WERI-Rb-1 (cell line): ENCODE data around the gene ZNF440.

Experiments
- DNase-seq: peaks from one replicate; pipeline ENCODE4 v3.0.0-alpha.2; 2020
- H3K27ac ChIP-seq: fragments of 250-450 bp; sonication (Bioruptor Pico); 2 replicates; pipeline ENCODE4 v1.5.1; 2020; ENCODE audit warnings: mild to moderate bottlenecking, moderate library complexity
- H3K27me3 ChIP-seq: fragments of 250-450 bp; sonication (Bioruptor Pico); 2 replicates; pipeline ENCODE4 v1.5.1; 2021; ENCODE audit warnings: mild to moderate bottlenecking, low read depth, moderate library complexity; ENCODE audit not compliant: insufficient read depth, severe bottlenecking
- H3K36me3 ChIP-seq: fragments of 250-450 bp; sonication (Bioruptor Pico); 2 replicates; pipeline ENCODE4 v1.5.1; 2020; ENCODE audit warnings: mild to moderate bottlenecking, moderate library complexity
- H3K4me3 ChIP-seq: 2 replicates; pipeline ENCODE4 v1.5.1; 2011; ENCODE audit warnings: low read depth, mild to moderate bottlenecking, control low read depth, low read length
- H3K9me3 ChIP-seq: fragments of 250-450 bp; sonication (Bioruptor Pico); 2 replicates; pipeline ENCODE4 v1.5.1; 2021; ENCODE audit warnings: mild to moderate bottlenecking, moderate library complexity; ENCODE audit not compliant: severe bottlenecking
- TF ChIP-seq, protein P1 (sequence below): IDR thresholded peaks from 2 replicates; pipeline ENCODE4 v1.5.1; 2011; ENCODE audit warnings: low read depth, mild to moderate bottlenecking, control low read depth, inconsistent platforms, low read length

The ZNF440 gene

DNA sequence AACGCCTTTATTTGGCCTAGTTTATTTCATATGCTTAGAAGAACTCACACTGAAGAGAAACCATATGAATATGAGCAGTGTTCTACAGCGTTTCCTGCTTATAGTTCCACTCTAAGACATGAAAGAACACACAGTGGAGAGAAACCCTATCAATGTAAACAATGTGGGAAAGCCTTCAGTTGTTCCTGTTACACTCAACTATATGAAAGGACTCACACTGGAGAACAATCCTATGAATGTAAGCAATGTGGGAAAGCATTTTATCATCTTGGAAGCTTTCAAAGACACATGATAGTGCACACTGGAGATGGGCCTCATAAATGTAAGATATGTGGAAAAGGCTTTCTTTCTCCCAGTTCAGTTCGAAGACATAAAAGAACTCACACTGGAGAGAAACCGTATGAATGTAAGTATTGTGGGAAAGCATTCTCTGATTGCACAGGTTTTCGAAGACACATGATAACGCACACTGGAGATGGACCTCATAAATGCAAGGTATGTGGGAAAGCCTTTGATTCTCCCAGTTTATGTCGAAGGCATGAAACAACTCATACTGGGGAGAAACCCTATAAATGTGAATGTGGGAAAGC is 33.5 kb upstream of the ZNF440 start:
- no peak overlapping the region for H3K27ac ChIP-seq
- H3K27me3 ChIP-seq = no peaks in the 10 kb centered on the region
- H3K36me3 ChIP-seq = peaks cover 66% of the 10 kb centered on the region
- DNase-seq = no peak
- TF ChIP-seq, protein P1, sequence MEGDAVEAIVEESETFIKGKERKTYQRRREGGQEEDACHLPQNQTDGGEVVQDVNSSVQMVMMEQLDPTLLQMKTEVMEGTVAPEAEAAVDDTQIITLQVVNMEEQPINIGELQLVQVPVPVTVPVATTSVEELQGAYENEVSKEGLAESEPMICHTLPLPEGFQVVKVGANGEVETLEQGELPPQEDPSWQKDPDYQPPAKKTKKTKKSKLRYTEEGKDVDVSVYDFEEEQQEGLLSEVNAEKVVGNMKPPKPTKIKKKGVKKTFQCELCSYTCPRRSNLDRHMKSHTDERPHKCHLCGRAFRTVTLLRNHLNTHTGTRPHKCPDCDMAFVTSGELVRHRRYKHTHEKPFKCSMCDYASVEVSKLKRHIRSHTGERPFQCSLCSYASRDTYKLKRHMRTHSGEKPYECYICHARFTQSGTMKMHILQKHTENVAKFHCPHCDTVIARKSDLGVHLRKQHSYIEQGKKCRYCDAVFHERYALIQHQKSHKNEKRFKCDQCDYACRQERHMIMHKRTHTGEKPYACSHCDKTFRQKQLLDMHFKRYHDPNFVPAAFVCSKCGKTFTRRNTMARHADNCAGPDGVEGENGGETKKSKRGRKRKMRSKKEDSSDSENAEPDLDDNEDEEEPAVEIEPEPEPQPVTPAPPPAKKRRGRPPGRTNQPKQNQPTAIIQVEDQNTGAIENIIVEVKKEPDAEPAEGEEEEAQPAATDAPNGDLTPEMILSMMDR = no peak
- peaks cover 25% of the 10 kb centered on the region for H3K9me3 ChIP-seq
- no peak overlapping the region for H3K4me3 ChIP-seq

DNA sequence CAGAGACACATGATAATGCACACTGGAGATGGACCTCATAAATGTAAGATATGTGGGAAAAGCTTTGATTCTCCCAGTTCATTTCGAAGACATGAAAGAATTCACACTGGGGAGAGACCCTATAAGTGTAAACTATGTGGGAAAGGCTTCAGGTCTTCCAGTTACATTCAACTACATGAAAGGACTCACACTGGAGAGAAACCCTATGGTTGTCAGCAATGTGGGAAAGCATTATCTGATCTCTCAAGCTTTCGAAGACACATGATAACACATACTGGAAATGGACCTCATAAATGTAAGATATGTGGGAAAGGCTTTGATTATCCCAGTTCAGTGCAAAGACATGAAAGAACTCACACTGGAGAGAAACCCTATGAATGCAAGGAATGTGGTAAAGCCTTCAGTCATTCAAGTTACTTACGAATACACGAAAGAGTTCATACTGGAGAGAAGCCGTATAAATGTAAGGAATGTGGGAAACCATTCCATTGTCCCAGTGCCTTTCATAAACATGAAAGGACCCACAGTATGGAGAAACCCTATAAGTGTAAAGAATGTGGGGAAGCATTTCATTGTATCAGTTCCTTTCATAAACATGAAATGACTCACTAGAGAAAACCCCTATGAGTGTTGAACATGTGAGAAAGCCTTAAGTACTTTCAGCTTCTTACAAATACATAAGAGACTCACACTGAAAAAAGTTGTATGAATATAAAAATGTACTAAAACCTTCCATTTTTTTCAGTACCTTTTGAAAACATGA is 32.6 kb upstream of the ZNF440 start:
- Histone ChIP-seq H3K4me3 (no peak overlapping the region), H3K9me3 (peaks cover 25% of the 10 kb centered on the region), H3K36me3 (peaks cover 66% of the 10 kb centered on the region), H3K27me3 (no peaks in the 10 kb centered on the region), H3K27ac (no peak overlapping the region)
- TF ChIP-seq, protein P1 = no peak
- no peak for DNase-seq

DNA sequence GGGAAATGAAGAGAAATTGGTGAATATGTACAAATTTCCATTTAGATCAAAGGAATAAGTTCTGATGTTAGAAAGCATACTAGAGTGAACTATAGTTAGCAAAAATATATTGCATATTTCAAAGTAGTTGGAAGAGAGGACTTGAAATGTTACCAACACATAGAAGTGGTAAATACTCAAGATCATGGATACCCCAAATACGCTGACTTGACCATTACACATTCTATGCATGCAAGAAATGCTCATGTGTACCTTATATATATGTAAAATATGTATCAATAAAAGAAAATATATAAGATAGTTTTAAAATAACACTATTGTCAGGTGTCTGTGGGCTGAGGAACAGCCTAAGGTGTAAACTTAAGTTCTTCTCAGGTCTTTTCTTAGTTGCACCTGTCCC is 30.3 kb upstream of the ZNF440 start:
- no peak for DNase-seq
- Histone ChIP-seq H3K27ac (no peak overlapping the region), H3K9me3 (peaks cover 28% of the 10 kb centered on the region), H3K4me3 (no peak overlapping the region), H3K36me3 (peaks cover 48% of the 10 kb centered on the region), H3K27me3 (no peaks in the 10 kb centered on the region)
- TF ChIP-seq, protein P1 = no peak

DNA sequence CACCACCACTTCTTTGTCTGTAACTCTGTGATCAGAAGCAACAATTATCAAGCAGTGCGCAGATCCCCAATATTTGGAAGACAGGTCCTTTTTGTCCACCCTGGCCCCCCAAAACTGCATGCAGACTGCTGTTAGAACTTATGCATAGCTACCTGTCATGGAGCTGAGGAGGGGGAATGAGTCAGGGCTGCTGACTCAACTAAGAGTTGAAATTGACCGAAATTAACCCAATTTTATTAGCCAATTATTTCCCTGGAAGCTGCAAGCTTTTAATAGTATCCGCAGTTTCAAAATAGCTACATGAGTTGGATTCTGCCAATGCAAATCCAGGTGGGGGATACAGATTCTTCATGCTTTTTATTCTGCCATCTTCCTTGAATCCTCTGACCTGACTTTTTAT is 29.7 kb upstream of the ZNF440 start:
- H3K27ac ChIP-seq = no peak overlapping the region
- no peak for DNase-seq
- TF ChIP-seq, protein P1 = no peak
- no peak overlapping the region for H3K4me3 ChIP-seq
- H3K27me3 ChIP-seq = no peaks in the 10 kb centered on the region
- peaks cover 44% of the 10 kb centered on the region for H3K36me3 ChIP-seq
- peaks cover 28% of the 10 kb centered on the region for H3K9me3 ChIP-seq

DNA sequence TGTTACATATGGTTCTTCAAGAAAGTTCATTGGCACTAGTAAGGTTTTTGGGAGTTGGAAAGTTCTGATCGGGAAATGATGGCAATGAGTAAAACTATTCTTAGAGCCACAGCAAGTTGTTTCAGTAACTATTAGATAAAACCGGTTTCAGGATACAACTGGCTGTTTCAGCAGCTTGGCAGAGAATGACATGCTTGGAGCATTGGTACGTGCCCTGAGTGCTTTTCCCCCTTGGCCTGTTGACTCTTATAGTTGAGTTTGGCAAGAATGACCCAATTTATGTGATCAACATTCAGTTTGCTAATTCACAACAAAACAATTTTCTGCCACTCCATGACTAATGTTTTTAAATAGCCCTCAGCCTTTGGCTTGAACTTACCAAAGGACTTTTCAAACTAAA is 26.5 kb upstream of the ZNF440 start:
- no peak overlapping the region for H3K4me3 ChIP-seq
- H3K36me3 ChIP-seq = peaks cover 12% of the 10 kb centered on the region
- H3K27ac ChIP-seq = no peak overlapping the region
- no peak for DNase-seq
- H3K9me3 ChIP-seq = peaks cover 7% of the 10 kb centered on the region
- no peaks in the 10 kb centered on the region for H3K27me3 ChIP-seq
- TF ChIP-seq, protein P1 = no peak
